ENCODE measurements around the gene FBXO44. TPM values are rescaled to one million over a fixed set of nuclear protein-coding genes. Genes with fewer than 3 reads are reported as not detected.

Gene FBXO44
- 7.8 and 9.9 TPM in 2 replicates for total RNA-seq

GRCh38 chr1:11654137-11654938 is at the start of gene FBXO44, which contains the start of gene FBXO2:
FBXO44 (plus strand) TSS chr1:11654877; CDS start chr1:11655836, 959 bp downstream.
FBXO2 (minus strand) TSS chr1:11654429; CDS start chr1:11654340, 89 bp downstream.

GRCh38 chr1:11681071-11681771 is 26.5 kb downstream of the FBXO44 start, which contains the start of gene MAD2L2:
MAD2L2 (minus strand) TSS chr1:11681148; CDS start chr1:11680601, 547 bp downstream.

GRCh38 chr1:11691302-11691914 is 36.7 kb downstream of the FBXO44 start, which contains the start of gene DRAXIN:
DRAXIN (plus strand) TSS chr1:11691710; CDS start chr1:11706259, 14,549 bp downstream.

Other genes starting within 250 kb of the FBXO44 start
- gene DISP3, start 175.7 kb upstream of the FBXO44 start, total RNA-seq: under 0.01 TPM in 1 of 2 replicates, not detected in the other
- gene FBXO2, start 448 bp upstream of the FBXO44 start, total RNA-seq: 0.18 TPM in 1 of 2 replicates, not detected in the other
- gene FBXO6, start 9.3 kb downstream of the FBXO44 start, total RNA-seq: 10.4 and 13.8 TPM in 2 replicates
- 125 and 130 TPM in 2 replicates for gene MAD2L2, start 26.3 kb downstream of the FBXO44 start, total RNA-seq
- not detected in 2 replicates for gene DRAXIN, start 36.8 kb downstream of the FBXO44 start, total RNA-seq
- 93.1 and 104 TPM in 2 replicates for gene AGTRAP, start 81.3 kb downstream of the FBXO44 start, total RNA-seq
- not detected in 2 replicates for gene C1orf167, start 107.3 kb downstream of the FBXO44 start, total RNA-seq
- gene MTHFR, start 151.1 kb downstream of the FBXO44 start, total RNA-seq: 13.3 and 17.6 TPM in 2 replicates
- gene CLCN6, start 151.3 kb downstream of the FBXO44 start, total RNA-seq: 12.9 and 15.9 TPM in 2 replicates
- not detected in 2 replicates for gene NPPA, start 192.9 kb downstream of the FBXO44 start, total RNA-seq
- not detected in 2 replicates for gene NPPB, start 204.1 kb downstream of the FBXO44 start, total RNA-seq

Measured in myometrial cell (primary cell).